Fibroblast of the aortic adventitia (primary cell): ENCODE measurements around the gene MMP15. TPM values are rescaled to one million over a fixed set of nuclear protein-coding genes. Genes with fewer than 3 reads are reported as not detected.
A peak's percentile ranks its signal among the peaks of the same experiment; 100 is the strongest.

Source experiments
- DNase-seq: peaks from one replicate; pipeline ENCODE4 v3.0.0-alpha.2; 2010; ENCODE audit warnings: low read depth
- H3K4me3 ChIP-seq: 2 replicates; pipeline ENCODE4 v1.5.1; 2011; ENCODE audit warnings: low read depth, mild to moderate bottlenecking, control low read depth, low read length, moderate library complexity
- CTCF ChIP-seq: IDR thresholded peaks from 2 replicates; pipeline ENCODE4 v1.5.1; 2011; ENCODE audit warnings: mild to moderate bottlenecking, low read length, control low read depth, inconsistent platforms; ENCODE audit not compliant: insufficient read depth
- total RNA-seq: library from RNA; depleted of rRNA; stranded (reverse); fragments of >200 nt; gene quantifications from 2 replicates; pipeline ENCODE4 v1.2.3, GENCODE V29; 2012; ENCODE audit warnings: low replicate concordance

The MMP15 gene
- total RNA-seq, 1 donor, result 2.4 TPM

GRCh38 chr16:58018803-58019202, 6.8 kb upstream of the MMP15 start:
- DNase-seq, result no peak
- no peak overlapping the region for H3K4me3 ChIP-seq
- TF ChIP-seq CTCF, result no peak

GRCh38 chr16:58019866-58020538, 5.6 kb upstream of the MMP15 start:
- no peak for TF ChIP-seq CTCF
- DNase-seq, result no peak
- H3K4me3 ChIP-seq, result no peak overlapping the region

GRCh38 chr16:58020628-58021521, 4.7 kb upstream of the MMP15 start:
- H3K4me3 ChIP-seq, result no peak overlapping the region
- peak; percentile 85 for TF ChIP-seq CTCF
- DNase-seq, result peak; percentile 52

- no peak overlapping the region for H3K4me3 ChIP-seq
- TF ChIP-seq CTCF, result no peak
- DNase-seq, result peak; percentile 64
Observed at GRCh38 chr16:58021661-58022551, 3.6 kb upstream of the MMP15 start.

- no peak for TF ChIP-seq CTCF
- peak; percentile 72 for DNase-seq
- H3K4me3 ChIP-seq, result no peak overlapping the region
Observed at GRCh38 chr16:58022601-58023371, 2.8 kb upstream of the MMP15 start.
